ENCODE measurements around the gene RTL5.

RTL5 gene

GRCh38 chrX:72086995-72087394, 44.7 kb downstream of the RTL5 start:
- Histone ChIP-seq H3K9me3 (ENCODE audit: low read length) (no peaks in the 10 kb centered on the region), H2AFZ (ENCODE audit: low read length) (no peak overlapping the region), H3K36me3 (ENCODE audit: insufficient read depth, low read length) (no peaks in the 10 kb centered on the region), H4K20me1 (ENCODE audit: insufficient read depth, low read length) (no peaks in the 10 kb centered on the region), H3K27ac (ENCODE audit: low read depth, low read length, poor library complexity, severe bottlenecking) (no peak overlapping the region), H3K4me1 (ENCODE audit: insufficient read depth, low read length, severe bottlenecking) (no peaks in the 10 kb centered on the region), H3K9ac (ENCODE audit: low read length) (no peak overlapping the region), H3K4me3 (ENCODE audit: low read depth, low read length, poor library complexity, severe bottlenecking) (no peak overlapping the region), H3K4me2 (ENCODE audit: low read length) (no peak overlapping the region), H3K79me2 (ENCODE audit: insufficient read depth, low read length) (no peaks in the 10 kb centered on the region), H3K9me2 (ENCODE audit: low read depth, low read length) (no peaks in the 10 kb centered on the region), H3K27me3 (ENCODE audit: insufficient read depth, low read length) (no peaks in the 10 kb centered on the region), H3F3A (ENCODE audit: insufficient read depth, low read length) (no peaks in the 10 kb centered on the region)
- no peak for TF ChIP-seq CTCF (IDR thresholded peaks at IDR 0.05; ENCODE audit: low read length)

GRCh38 chrX:72084114-72084513, 47.6 kb downstream of the RTL5 start:
- Histone ChIP-seq H3K4me2 (ENCODE audit: low read length) (no peak overlapping the region), H4K20me1 (ENCODE audit: insufficient read depth, low read length) (no peaks in the 10 kb centered on the region), H3K9me2 (ENCODE audit: low read depth, low read length) (no peaks in the 10 kb centered on the region), H3K4me1 (ENCODE audit: insufficient read depth, low read length, severe bottlenecking) (no peaks in the 10 kb centered on the region), H3K27ac (ENCODE audit: low read depth, low read length, poor library complexity, severe bottlenecking) (no peak overlapping the region), H3F3A (ENCODE audit: insufficient read depth, low read length) (no peaks in the 10 kb centered on the region), H3K9me3 (ENCODE audit: low read length) (no peaks in the 10 kb centered on the region), H2AFZ (ENCODE audit: low read length) (no peak overlapping the region), H3K9ac (ENCODE audit: low read length) (no peak overlapping the region), H3K36me3 (ENCODE audit: insufficient read depth, low read length) (no peaks in the 10 kb centered on the region), H3K4me3 (ENCODE audit: low read depth, low read length, poor library complexity, severe bottlenecking) (no peak overlapping the region), H3K79me2 (ENCODE audit: insufficient read depth, low read length) (no peaks in the 10 kb centered on the region), H3K27me3 (ENCODE audit: insufficient read depth, low read length) (no peaks in the 10 kb centered on the region)
- TF ChIP-seq CTCF (IDR thresholded peaks at IDR 0.05; ENCODE audit: low read length) (no peak), EZH2 (IDR thresholded peaks at IDR 0.05; ENCODE audit: borderline replicate concordance, low read length) (no peak)

GRCh38 chrX:72083291-72083690, 48.4 kb downstream of the RTL5 start:
- TF ChIP-seq CTCF (IDR thresholded peaks at IDR 0.05; ENCODE audit: low read length) (no peak), EZH2 (IDR thresholded peaks at IDR 0.05; ENCODE audit: borderline replicate concordance, low read length) (no peak)

More at GRCh38 chrX:72083291-72083690, 48.4 kb downstream of the RTL5 start:
- H3K9me2 ChIP-seq (ENCODE audit: low read depth, low read length), result no peaks in the 10 kb centered on the region
- H3F3A ChIP-seq (ENCODE audit: insufficient read depth, low read length), result no peaks in the 10 kb centered on the region
- no peak overlapping the region for H3K9ac ChIP-seq (ENCODE audit: low read length)
- no peaks in the 10 kb centered on the region for H4K20me1 ChIP-seq (ENCODE audit: insufficient read depth, low read length)
- H3K27me3 ChIP-seq (ENCODE audit: insufficient read depth, low read length), result no peaks in the 10 kb centered on the region
- H3K4me3 ChIP-seq (ENCODE audit: low read depth, low read length, poor library complexity, severe bottlenecking), result no peak overlapping the region
- H3K4me2 ChIP-seq (ENCODE audit: low read length), result no peak overlapping the region
- no peaks in the 10 kb centered on the region for H3K36me3 ChIP-seq (ENCODE audit: insufficient read depth, low read length)
- no peak overlapping the region for H3K27ac ChIP-seq (ENCODE audit: low read depth, low read length, poor library complexity, severe bottlenecking)
- no peak overlapping the region for H2AFZ ChIP-seq (ENCODE audit: low read length)
- H3K4me1 ChIP-seq (ENCODE audit: insufficient read depth, low read length, severe bottlenecking), result no peaks in the 10 kb centered on the region
- no peaks in the 10 kb centered on the region for H3K79me2 ChIP-seq (ENCODE audit: insufficient read depth, low read length)
- H3K9me3 ChIP-seq (ENCODE audit: low read length), result no peaks in the 10 kb centered on the region
